ENCODE measurements around the gene TREML4.

TREML4 gene

DNA sequence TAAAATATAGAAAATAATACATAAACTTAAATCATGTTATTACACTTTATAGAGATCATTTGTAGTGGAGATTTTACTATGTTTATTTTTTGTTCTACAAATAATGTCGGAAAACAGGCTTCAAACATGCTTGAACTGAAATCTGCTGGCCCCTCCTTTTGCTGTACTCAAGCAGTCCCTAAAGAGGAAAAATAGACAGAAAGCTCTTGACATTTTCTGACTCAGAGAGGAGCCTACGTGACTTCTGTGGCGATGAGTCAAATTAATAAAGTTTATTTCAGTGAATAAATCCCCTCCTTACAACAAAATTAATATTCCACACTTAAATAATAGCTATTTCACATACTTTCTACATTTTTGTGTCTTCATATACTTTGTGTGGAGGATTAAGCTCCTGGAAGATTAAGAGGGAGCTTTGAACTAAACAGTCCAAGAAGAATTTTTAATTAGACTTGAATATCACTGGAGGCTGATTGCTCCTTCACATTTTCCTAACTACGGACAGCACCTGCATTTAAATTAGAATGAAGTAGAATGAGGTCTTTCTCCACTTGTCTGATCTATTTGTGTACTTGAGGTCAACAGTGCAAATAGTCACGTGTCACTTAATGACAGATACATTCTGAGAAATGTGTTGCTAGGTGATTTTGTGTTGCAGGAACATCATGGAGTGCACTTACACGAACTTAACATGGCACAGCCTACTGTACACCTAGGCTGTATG, 60.0 kb downstream of the TREML4 start:
- DNase-seq, result no peak
